H1 (cell line): Measurements from ENCODE around the gene PALM3. TPM values are rescaled to one million over a fixed set of nuclear protein-coding genes. Genes with fewer than 3 reads are reported as not detected.
A peak's percentile ranks its signal among the peaks of the same experiment; 100 is the strongest.

Source experiments
- KDM1A ChIP-seq: fragments of 200-600, 300-600 bp; sonication (generic); IDR thresholded peaks from 2 replicates; pipeline ENCODE4 v1.7.1; 2016; ENCODE audit warnings: mild to moderate bottlenecking, low read length, borderline replicate concordance
- polyA plus RNA-seq, 7 experiments: library from polyadenylated mRNA; depleted of rRNA in 3 of 7; stranded (reverse) in 5 of 7; unstranded in 2 of 7; fragments of >200 nt in 5 of 7; fragments of 200-250 nt in 2 of 7; gene quantifications; 1 replicate in 5 of 7; 2 replicates in 1 of 7; 4 replicates in 1 of 7; pipeline versions ENCODE4 v1.2.1 to v1.2.3, GENCODE V29; 2011 to 2013; ENCODE audit warnings: missing spikeins in 2 of 7, mixed read lengths in 2 of 7
- total RNA-seq: library from RNA; stranded (reverse); fragmentation: NEBNext Ultra II Directional; extraction: Animal tissue kit (Norgen Biotek cat#: 25700); gene quantifications from 2 replicates; pipeline ENCODE4 v1.2.1, GENCODE V29; 2021

The PALM3 gene
- total and polyA plus RNA-seq, 2 of the 8 experiments (the other 6 are each of a cell fraction or from before 2014, with no cell fraction given): 5.8 to 31.3 TPM

- TF ChIP-seq KDM1A: peak; percentile 99
Observed at GRCh38 chr19:14005349-14006084, 56.4 kb downstream of the PALM3 start (continued).
